Endothelial cell of umbilical vein (primary cell): ENCODE data around the gene PCDH17.

Experiments
- POLR2A ChIP-seq: IDR thresholded peaks from 2 replicates; pipeline ENCODE4 v1.6.1; 2012; ENCODE audit warnings: low read depth, mild to moderate bottlenecking, control low read depth, low read length
- POLR2AphosphoS5 ChIP-seq: IDR thresholded peaks from 2 replicates; pipeline ENCODE4 v1.6.1; 2012; ENCODE audit warnings: low read depth, mild to moderate bottlenecking, control low read depth, low read length, moderate library complexity; ENCODE audit not compliant: insufficient read depth
- TF ChIP-seq, protein P1 (sequence below), 2 donors: IDR thresholded peaks; 1 replicate in 1 of 2; 2 replicates in 1 of 2; pipeline ENCODE4 v1.5.1; 2011; ENCODE audit warnings: low read length in 2 of 2, mild to moderate bottlenecking in 2 of 2, moderate library complexity in 2 of 2, control low read depth in 1 of 2, inconsistent platforms in 1 of 2, low read depth in 1 of 2; ENCODE audit not compliant: insufficient read depth in 1 of 2; ENCODE audit errors: extremely low read depth in 1 of 2

DNA sequence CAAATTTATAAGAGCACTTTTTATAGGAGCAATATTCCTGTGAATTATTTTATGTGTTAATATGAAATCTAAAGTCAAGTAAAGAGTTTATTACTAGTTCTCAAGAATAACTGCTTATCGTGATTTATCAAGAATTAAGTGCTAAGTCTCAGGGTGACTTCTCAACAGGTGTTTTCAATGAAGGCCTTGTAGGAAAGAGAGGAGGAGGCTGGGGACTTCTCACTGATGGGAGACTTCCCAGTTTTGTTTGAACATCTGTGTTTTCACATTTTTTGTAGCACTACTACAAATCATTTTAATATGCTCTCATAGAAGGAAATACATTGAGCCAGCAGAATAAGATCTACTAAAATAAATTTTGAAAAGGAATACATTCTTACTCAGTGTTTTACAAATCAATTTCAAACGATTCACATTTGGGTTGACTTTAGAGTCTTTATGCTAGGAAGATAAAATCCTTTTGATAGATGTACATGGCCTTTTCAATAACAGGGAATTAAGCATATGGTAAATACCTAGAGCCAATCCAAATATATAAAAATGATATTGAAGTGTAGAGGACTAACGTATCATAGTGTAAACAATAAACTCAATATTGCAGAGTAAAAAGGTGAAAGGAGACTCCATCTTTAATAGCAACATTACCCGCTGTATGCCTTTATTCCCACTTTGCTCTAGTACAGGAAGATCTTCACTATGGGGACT, 6.8 kb downstream of the PCDH17 start:
- TF ChIP-seq, protein P1, sequence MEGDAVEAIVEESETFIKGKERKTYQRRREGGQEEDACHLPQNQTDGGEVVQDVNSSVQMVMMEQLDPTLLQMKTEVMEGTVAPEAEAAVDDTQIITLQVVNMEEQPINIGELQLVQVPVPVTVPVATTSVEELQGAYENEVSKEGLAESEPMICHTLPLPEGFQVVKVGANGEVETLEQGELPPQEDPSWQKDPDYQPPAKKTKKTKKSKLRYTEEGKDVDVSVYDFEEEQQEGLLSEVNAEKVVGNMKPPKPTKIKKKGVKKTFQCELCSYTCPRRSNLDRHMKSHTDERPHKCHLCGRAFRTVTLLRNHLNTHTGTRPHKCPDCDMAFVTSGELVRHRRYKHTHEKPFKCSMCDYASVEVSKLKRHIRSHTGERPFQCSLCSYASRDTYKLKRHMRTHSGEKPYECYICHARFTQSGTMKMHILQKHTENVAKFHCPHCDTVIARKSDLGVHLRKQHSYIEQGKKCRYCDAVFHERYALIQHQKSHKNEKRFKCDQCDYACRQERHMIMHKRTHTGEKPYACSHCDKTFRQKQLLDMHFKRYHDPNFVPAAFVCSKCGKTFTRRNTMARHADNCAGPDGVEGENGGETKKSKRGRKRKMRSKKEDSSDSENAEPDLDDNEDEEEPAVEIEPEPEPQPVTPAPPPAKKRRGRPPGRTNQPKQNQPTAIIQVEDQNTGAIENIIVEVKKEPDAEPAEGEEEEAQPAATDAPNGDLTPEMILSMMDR (IDR thresholded peaks at IDR 0.05; ENCODE audit: extremely low read depth in 1 of 2, insufficient read depth in 1 of 2, low read depth in 1 of 2, low read length in 2 of 2), result no peak
- TF ChIP-seq POLR2A (no peak), POLR2AphosphoS5 (no peak)
